Fibroblast of villous mesenchyme (primary cell): ENCODE data around the gene MAD1L1. TPM values are rescaled to one million over a fixed set of nuclear protein-coding genes. Genes with fewer than 3 reads are reported as not detected.
"Not testable (repeated sequence)": the region's sequence is repeated elsewhere in the genome, so short reads cannot be mapped to it uniquely, and the experiment has no call there.

Experiments
- DNase-seq: peaks from one replicate; pipeline ENCODE4 v3.0.0-alpha.2; 2010; ENCODE audit warnings: low read depth
- H3K4me3 ChIP-seq: 2 replicates; pipeline ENCODE4 v1.5.1; 2011; ENCODE audit warnings: low read depth, mild to moderate bottlenecking, low read length
- total RNA-seq: library from RNA; depleted of rRNA; stranded (reverse); fragments of >200 nt; gene quantifications from 2 replicates; pipeline ENCODE4 v1.2.3, GENCODE V29; 2012
- TF ChIP-seq, protein P1 (sequence below): IDR thresholded peaks from 2 replicates; pipeline ENCODE4 v1.5.1; 2012; ENCODE audit warnings: low read depth, mild to moderate bottlenecking, low read length; ENCODE audit not compliant: insufficient read depth

The MAD1L1 gene
- total RNA-seq, 1 donor: 43.6 TPM

DNA sequence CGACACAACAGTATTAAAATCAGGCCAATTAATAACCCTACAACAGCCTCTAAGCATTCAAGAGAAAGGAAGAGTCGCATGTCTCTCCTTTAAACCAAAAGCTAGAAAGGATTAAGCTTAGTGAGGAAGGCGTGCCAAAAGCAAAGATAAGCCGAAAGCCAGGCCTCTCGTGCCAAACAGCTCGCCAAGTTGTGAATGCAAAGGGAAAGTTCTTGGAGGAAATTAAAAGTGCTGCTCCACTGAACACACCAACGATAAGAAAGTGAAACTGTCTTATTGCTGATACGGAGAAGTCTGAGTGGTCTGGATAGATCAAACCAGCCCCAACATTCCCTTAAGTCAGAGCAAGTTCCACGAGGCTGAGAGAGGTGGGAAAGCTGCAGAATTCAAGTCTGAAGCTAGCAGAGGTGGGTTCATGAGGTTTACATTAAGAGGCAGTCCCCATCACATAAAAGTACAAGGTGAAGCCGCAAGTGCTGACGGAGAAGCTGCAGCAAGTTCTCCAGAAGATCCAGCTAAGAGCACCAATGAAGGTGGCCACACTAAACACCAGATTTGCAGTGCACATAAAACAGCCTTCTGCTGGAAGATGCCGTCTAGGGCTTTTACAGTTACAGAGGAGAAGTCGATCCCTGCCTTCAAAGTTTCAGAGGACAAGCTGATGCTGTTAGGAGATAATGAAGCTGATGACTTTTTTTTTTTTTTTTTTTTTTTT lies 194.8 kb downstream of the MAD1L1 start:
- DNase-seq: peak; percentile 87
- peak overlapping the region; percentile 54 for H3K4me3 ChIP-seq
- TF ChIP-seq, protein P1, sequence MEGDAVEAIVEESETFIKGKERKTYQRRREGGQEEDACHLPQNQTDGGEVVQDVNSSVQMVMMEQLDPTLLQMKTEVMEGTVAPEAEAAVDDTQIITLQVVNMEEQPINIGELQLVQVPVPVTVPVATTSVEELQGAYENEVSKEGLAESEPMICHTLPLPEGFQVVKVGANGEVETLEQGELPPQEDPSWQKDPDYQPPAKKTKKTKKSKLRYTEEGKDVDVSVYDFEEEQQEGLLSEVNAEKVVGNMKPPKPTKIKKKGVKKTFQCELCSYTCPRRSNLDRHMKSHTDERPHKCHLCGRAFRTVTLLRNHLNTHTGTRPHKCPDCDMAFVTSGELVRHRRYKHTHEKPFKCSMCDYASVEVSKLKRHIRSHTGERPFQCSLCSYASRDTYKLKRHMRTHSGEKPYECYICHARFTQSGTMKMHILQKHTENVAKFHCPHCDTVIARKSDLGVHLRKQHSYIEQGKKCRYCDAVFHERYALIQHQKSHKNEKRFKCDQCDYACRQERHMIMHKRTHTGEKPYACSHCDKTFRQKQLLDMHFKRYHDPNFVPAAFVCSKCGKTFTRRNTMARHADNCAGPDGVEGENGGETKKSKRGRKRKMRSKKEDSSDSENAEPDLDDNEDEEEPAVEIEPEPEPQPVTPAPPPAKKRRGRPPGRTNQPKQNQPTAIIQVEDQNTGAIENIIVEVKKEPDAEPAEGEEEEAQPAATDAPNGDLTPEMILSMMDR: no peak

DNA sequence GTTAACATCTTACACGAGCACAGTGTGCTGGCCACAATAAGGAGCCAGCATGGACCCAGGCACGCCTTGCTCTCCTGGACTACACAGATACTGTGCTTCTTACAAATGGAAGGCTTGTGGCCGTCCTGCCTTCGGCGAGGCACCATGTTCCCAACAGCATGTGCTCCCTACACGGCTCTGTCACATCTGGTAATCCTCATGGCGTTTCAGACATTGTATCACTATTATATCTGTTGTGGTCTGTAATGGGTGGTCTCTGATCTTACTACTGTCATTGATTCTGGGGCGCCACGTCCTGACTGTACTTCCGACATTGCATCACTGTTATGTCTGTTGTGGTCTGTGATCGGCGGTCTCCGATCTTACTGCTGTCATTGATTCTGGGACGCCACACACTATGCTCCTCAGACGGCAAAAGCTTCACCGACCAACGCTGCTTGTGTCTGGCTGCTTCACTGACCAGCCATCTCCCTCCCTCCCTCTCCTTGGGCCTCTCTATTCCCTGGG lies 195.4 kb downstream of the MAD1L1 start:
- TF ChIP-seq, protein P1: no peak
- H3K4me3 ChIP-seq: peak overlapping the region; percentile 54
- DNase-seq: peak; percentile 53

DNA sequence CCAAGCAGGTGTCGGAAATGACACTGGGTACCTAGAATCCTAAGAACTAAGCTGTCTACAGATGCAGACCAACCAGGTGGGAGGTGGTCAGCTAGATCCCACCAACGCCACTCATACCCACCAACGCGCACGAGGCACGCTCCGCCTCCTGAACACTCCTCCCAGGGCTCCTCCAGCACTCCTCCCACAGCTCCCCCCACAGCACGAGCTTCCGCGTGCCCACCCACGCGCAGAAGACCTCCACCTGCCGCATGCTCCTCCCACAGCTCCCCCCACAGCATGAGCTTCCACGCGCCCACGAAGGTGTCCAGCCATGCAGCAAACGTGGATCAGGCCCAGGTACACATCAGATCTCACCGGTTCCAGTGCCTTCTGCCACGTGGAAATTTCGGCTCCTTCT lies 196.0 kb downstream of the MAD1L1 start:
- no peak overlapping the region for H3K4me3 ChIP-seq
- no peak for DNase-seq
- TF ChIP-seq, protein P1: no peak

DNA sequence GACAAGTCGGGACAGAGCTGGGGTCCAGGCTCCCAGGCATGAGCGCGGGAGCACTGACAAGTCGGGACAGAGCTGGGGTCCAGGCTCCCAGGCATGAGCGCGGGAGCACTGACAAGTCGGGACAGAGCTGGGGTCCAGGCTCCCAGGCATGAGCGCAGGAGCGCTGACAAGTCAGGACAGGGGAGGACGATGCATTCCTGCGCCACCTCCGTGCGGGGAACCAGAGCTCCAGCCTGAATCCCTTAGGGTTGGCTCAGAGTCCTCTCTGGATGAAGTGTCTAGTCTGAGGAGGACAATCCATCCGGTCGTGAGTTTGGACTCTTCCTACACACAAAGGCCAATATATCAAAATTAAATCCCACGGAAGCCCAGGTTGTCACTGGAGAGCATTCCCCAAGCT lies 196.5 kb downstream of the MAD1L1 start:
- H3K4me3 ChIP-seq, DNase-seq: not testable (repeated sequence)

DNA sequence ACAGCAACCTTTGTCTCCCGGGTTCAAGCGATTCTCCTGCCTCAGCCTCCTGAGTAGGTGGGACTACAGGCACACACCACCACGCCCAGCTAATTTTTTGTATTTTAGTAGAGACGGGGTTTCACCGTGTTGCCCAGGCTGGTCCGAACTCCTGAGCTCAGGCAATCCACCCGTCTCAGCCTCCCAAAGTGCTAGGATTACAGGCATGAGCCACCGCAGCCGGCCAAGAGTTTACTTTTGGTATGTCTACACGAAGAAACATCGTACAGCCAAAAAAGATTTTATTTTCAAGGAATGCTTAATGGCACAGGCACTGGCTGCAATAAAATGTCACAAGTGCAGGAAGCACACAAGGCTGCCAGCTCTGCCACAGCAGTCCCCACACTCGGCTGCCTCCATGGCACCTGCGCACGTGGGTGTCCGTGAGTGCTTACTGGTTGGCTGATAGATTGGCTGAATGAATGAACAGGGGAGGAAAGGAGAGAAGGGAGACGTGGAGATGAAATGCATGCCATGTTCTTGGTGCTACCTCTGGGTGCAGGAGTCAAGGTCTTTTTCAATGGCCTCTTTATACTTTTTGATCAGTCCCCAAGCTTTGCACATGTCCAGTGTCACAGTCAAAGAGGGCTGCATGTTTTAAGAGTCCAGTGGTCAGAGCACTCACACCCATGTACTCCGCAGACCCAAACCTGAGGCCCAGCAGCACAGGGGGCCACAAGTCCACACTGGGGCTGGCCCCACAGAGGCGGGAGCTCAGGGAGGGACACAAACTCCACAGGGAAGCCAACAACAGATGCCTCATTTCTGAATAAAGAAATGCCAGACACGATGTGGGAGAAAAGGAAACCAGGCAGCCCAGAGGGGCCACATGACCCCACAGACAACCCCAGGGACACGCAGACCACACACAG lies 198.2 kb downstream of the MAD1L1 start:
- TF ChIP-seq, protein P1: no peak
- no peak for DNase-seq
- H3K4me3 ChIP-seq: no peak overlapping the region

DNA sequence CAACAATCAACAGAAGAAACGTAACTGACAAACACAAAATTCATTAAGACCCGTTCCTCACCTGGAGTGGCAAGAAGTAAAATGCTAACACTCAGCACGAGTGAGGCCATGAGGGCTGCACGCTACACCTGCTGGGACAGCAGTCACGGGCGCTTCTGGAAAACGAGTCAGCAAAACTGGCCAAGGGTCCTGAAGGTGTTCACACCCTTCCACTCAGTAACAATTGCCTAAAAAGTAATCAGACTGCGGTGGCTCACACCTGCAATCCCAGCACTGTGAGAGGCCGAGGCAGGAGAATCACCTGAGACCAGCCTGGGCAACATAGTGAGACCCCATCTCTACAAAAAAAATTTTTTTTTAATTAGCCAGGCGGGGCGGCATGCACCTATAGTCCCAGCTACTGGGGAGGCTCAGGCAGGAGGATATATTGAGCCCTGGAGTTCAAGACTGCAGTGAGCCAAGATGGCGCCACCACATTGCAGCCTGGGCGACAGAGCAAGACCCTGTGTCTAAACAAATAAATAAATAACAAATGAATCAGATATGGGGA lies 199.1 kb downstream of the MAD1L1 start:
- TF ChIP-seq, protein P1: no peak
- no peak overlapping the region for H3K4me3 ChIP-seq
- no peak for DNase-seq
